SK-N-SH treated with all-trans-retinoic acid at 6 μM for 48 hours (cell line): Measurements from ENCODE around the gene ST3GAL4.

Experiments
- ARNTL ChIP-seq: fragments of 450-650 bp; formaldehyde crosslinking; IDR thresholded peaks from 2 replicates; pipeline ENCODE4 v1.5.0; 2020; ENCODE audit warnings: low read depth, mild to moderate bottlenecking, moderate library complexity, borderline replicate concordance
- ESRRG ChIP-seq: fragments of 250-450 bp; sonication (Bioruptor Pico); IDR thresholded peaks from 2 replicates; pipeline ENCODE4 v1.6.1; 2021; ENCODE audit warnings: mild to moderate bottlenecking
- GLIS3 ChIP-seq: fragments of 250-450 bp; sonication (Bioruptor Pico); IDR thresholded peaks from 2 replicates; pipeline ENCODE4 v1.5.0; 2020; ENCODE audit warnings: mild to moderate bottlenecking, moderate library complexity
- PPARA ChIP-seq: fragments of 250-450 bp; sonication (Bioruptor Pico); IDR thresholded peaks from 2 replicates; pipeline ENCODE4 v1.5.0; 2020; ENCODE audit warnings: mild to moderate bottlenecking, borderline replicate concordance
- RARB ChIP-seq: fragments of 250-450 bp; sonication (Bioruptor Pico); IDR thresholded peaks from 2 replicates; pipeline ENCODE4 v1.8.0; 2021; ENCODE audit warnings: mild to moderate bottlenecking, moderate library complexity
- SNAI2 ChIP-seq: fragments of 250-450 bp; sonication (Bioruptor Pico); IDR thresholded peaks from 2 replicates; pipeline ENCODE4 v1.5.0; 2020; ENCODE audit warnings: mild to moderate bottlenecking, moderate library complexity
- TCF4 ChIP-seq: fragments of 250-450 bp; sonication (Bioruptor Pico); IDR thresholded peaks from 2 replicates; pipeline ENCODE4 v1.8.0; 2021; ENCODE audit warnings: mild to moderate bottlenecking, moderate library complexity, borderline replicate concordance
- TSHZ2 ChIP-seq: fragments of 250-450 bp; sonication (Bioruptor Pico); IDR thresholded peaks from 2 replicates; pipeline ENCODE4 v1.5.0; 2020; ENCODE audit warnings: mild to moderate bottlenecking, moderate library complexity
- ZFP3 ChIP-seq: fragments of 250-450 bp; sonication (Bioruptor Pico); IDR thresholded peaks from 2 replicates; pipeline ENCODE4 v1.5.0; 2020; ENCODE audit warnings: mild to moderate bottlenecking, moderate library complexity
- ZNF565 ChIP-seq: fragments of 450-650 bp; formaldehyde crosslinking; conservative IDR thresholded peaks from 2 replicates; pipeline ENCODE4 v1.5.0; 2020; ENCODE audit warnings: low read depth, mild to moderate bottlenecking, moderate library complexity
- ZNF70 ChIP-seq: fragments of 450-650 bp; formaldehyde crosslinking; IDR thresholded peaks from 2 replicates; pipeline ENCODE4 v1.5.0; 2020; ENCODE audit warnings: mild to moderate bottlenecking, moderate library complexity
- ZNF8 ChIP-seq: fragments of 450-650 bp; formaldehyde crosslinking; IDR thresholded peaks from 2 replicates; pipeline ENCODE4 v1.5.0; 2020; ENCODE audit warnings: mild to moderate bottlenecking, moderate library complexity
- TF ChIP-seq, protein P1 (sequence below): fragments of 250-450 bp; sonication (Bioruptor Pico); IDR thresholded peaks from 2 replicates; pipeline ENCODE4 v1.8.0; 2020; ENCODE audit warnings: mild to moderate bottlenecking, moderate library complexity, borderline replicate concordance
- TF ChIP-seq, protein P2 (sequence below): fragments of 250-450 bp; sonication (Bioruptor Pico); IDR thresholded peaks from 2 replicates; pipeline ENCODE4 v1.5.1; 2021; ENCODE audit warnings: mild to moderate bottlenecking, moderate library complexity

- TF ChIP-seq ZNF565 (CRISPR knock-in tag) (no peak), RARB (CRISPR knock-in tag) (no peak), ESRRG (CRISPR knock-in tag) (no peak), ARNTL (CRISPR knock-in tag) (no peak), ZNF8 (CRISPR knock-in tag) (no peak), SNAI2 (CRISPR knock-in tag) (no peak), TCF4 (CRISPR knock-in tag) (no peak), GLIS3 (CRISPR knock-in tag) (no peak), ZFP3 (CRISPR knock-in tag) (no peak), ZNF70 (CRISPR knock-in tag) (no peak), PPARA (CRISPR knock-in tag) (no peak), TSHZ2 (CRISPR knock-in tag) (no peak)
- TF ChIP-seq, protein P1, sequence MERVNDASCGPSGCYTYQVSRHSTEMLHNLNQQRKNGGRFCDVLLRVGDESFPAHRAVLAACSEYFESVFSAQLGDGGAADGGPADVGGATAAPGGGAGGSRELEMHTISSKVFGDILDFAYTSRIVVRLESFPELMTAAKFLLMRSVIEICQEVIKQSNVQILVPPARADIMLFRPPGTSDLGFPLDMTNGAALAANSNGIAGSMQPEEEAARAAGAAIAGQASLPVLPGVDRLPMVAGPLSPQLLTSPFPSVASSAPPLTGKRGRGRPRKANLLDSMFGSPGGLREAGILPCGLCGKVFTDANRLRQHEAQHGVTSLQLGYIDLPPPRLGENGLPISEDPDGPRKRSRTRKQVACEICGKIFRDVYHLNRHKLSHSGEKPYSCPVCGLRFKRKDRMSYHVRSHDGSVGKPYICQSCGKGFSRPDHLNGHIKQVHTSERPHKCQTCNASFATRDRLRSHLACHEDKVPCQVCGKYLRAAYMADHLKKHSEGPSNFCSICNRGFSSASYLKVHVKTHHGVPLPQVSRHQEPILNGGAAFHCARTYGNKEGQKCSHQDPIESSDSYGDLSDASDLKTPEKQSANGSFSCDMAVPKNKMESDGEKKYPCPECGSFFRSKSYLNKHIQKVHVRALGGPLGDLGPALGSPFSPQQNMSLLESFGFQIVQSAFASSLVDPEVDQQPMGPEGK (CRISPR knock-in tag) = no peak
- TF ChIP-seq, protein P2, sequence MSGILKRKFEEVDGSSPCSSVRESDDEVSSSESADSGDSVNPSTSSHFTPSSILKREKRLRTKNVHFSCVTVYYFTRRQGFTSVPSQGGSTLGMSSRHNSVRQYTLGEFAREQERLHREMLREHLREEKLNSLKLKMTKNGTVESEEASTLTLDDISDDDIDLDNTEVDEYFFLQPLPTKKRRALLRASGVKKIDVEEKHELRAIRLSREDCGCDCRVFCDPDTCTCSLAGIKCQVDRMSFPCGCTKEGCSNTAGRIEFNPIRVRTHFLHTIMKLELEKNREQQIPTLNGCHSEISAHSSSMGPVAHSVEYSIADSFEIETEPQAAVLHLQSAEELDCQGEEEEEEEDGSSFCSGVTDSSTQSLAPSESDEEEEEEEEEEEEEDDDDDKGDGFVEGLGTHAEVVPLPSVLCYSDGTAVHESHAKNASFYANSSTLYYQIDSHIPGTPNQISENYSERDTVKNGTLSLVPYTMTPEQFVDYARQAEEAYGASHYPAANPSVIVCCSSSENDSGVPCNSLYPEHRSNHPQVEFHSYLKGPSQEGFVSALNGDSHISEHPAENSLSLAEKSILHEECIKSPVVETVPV = no peak
These were observed 20.2 kb downstream of the ST3GAL4 start for GRCh38 chr11:126375726-126376125.
